HG02763 (cell line): ENCODE results near the gene ASIC3.
A peak's percentile ranks its signal among the peaks of the same experiment; 100 is the strongest.

Source experiments
- ATAC-seq: cut with Tn5 transposase; IDR thresholded peaks from one replicate; pipeline ENCODE4 v1.9.1; 2021; ENCODE audit warnings: mild to moderate bottlenecking, moderate library complexity; ENCODE audit not compliant: unreplicated experiment

Gene ASIC3

GRCh38 chr7:151085329-151085690 lies 37.0 kb downstream of the ASIC3 start:
- ATAC-seq: no peak

GRCh38 chr7:151085691-151086620 lies 37.6 kb downstream of the ASIC3 start, which contains the start of gene AGAP3:
Gene AGAP3, plus strand, starts transcription at chr7:151086475. Its CDS starts 267 bp downstream, at chr7:151086742.
- peak; percentile 46 for ATAC-seq

- no peak for ATAC-seq
These were observed 38.5 kb downstream of the ASIC3 start for GRCh38 chr7:151086802-151087244.

- ATAC-seq: no peak
These were observed 39.1 kb downstream of the ASIC3 start for GRCh38 chr7:151087245-151088018.

GRCh38 chr7:151088019-151088855 lies 39.9 kb downstream of the ASIC3 start:
- ATAC-seq: no peak

GRCh38 chr7:151088856-151089699 lies 40.7 kb downstream of the ASIC3 start:
- no peak for ATAC-seq

GRCh38 chr7:151089893-151090730 lies 41.8 kb downstream of the ASIC3 start:
- ATAC-seq: no peak

- no peak for ATAC-seq
These were observed 42.7 kb downstream of the ASIC3 start for GRCh38 chr7:151091003-151091402.

- no peak for ATAC-seq
These were observed 43.1 kb downstream of the ASIC3 start for GRCh38 chr7:151091431-151091830.

GRCh38 chr7:151091988-151092387 lies 43.7 kb downstream of the ASIC3 start:
- no peak for ATAC-seq

GRCh38 chr7:151093748-151094147 lies 45.4 kb downstream of the ASIC3 start:
- no peak for ATAC-seq

GRCh38 chr7:151094675-151095074 lies 46.3 kb downstream of the ASIC3 start:
- no peak for ATAC-seq

GRCh38 chr7:151095123-151095797 lies 46.9 kb downstream of the ASIC3 start:
- ATAC-seq: no peak

GRCh38 chr7:151095828-151096475 lies 47.6 kb downstream of the ASIC3 start:
- ATAC-seq: no peak

GRCh38 chr7:151099486-151100211 lies 51.3 kb downstream of the ASIC3 start:
- ATAC-seq: no peak

GRCh38 chr7:151100921-151101320 lies 52.6 kb downstream of the ASIC3 start:
- no peak for ATAC-seq

- ATAC-seq: no peak
These were observed 53.5 kb downstream of the ASIC3 start for GRCh38 chr7:151101621-151102396.
